HCT116 (cell line): ENCODE data around the gene PAIP1. TPM values are rescaled to one million over a fixed set of nuclear protein-coding genes. Genes with fewer than 3 reads are reported as not detected.

Experiments
- ATAC-seq: fragments of 200-7000 bp; cut with Tn5 transposase; 2 replicates; pipeline ENCODE4 v1.9.1; 2020; ENCODE audit warnings: mild to moderate bottlenecking, moderate library complexity
- BruUV-seq: library from RNA; stranded (reverse); fragments of 400-500 nt; replicated peaks from 2 replicates; lab custom pipeline; 2021; lab: Mats Ljungman, UMichigan
- CTCF ChIA-PET: fragments of 300-600 bp; sonication (Branson Sonifier 250); formaldehyde crosslinking; loops from one replicate; lab custom pipeline; 2021; ENCODE audit warnings: antibody characterized with exemption; lab: Charles Lee
- POLR2A ChIA-PET: fragments of 300-600, 350-600 bp; sonication (Branson Sonifier 250); formaldehyde crosslinking; loops from one replicate; lab custom pipeline; 2021; ENCODE audit warnings: antibody characterized with exemption; lab: Charles Lee
- RAD21 ChIA-PET, 2 experiments: fragments of 300-600 bp; sonication (Branson Sonifier 250); formaldehyde crosslinking; loops; one replicate each; lab custom pipeline; 2023; ENCODE audit warnings: low total read pairs in 2 of 2; ENCODE audit not compliant: uncharacterized antibody in 2 of 2, unreplicated experiment in 2 of 2, low non-redundant PET in 1 of 2; lab: Charles Lee
- DNase-seq: peaks from one replicate; pipeline ENCODE4 v3.0.0-alpha.2; 2010; ENCODE audit warnings: low read depth, low spot score
- H2AFZ ChIP-seq: fragments of 200-600 bp; shearing (Covaris generic), sonication (generic); 2 replicates; pipeline ENCODE4 v1.6.1; 2017; ENCODE audit warnings: low read depth, mixed run types, mixed read lengths, antibody characterized with exemption, low read length; ENCODE audit not compliant: poor library complexity, severe bottlenecking
- H3K27ac ChIP-seq: 2 replicates; pipeline ENCODE4 v1.5.1; 2012; ENCODE audit warnings: low read depth, low read length
- H3K27me3 ChIP-seq: fragments of 200-600 bp; sonication (generic); 2 replicates; pipeline ENCODE4 v1.6.1; 2016; ENCODE audit warnings: mixed run types, low read length, mixed read lengths; ENCODE audit not compliant: insufficient read depth
- H3K36me3 ChIP-seq, 2 experiments: fragments of 200-500 bp in 1 of 2; fragments of 200-600 bp in 1 of 2; sonication (Bioruptor generic) in 1 of 2; sonication (generic) in 1 of 2; 2 replicates each; pipeline versions ENCODE4 v1.5.1 to v1.6.1; 2014 to 2016; ENCODE audit warnings: low read length in 2 of 2, inconsistent platforms in 1 of 2, mixed read lengths in 1 of 2, mixed run types in 1 of 2; ENCODE audit not compliant: insufficient read depth in 2 of 2, control insufficient read depth in 1 of 2
- H3K4me1 ChIP-seq, 2 experiments: fragments of 200-600 bp in 1 of 2; sonication (generic) in 1 of 2; 2 replicates each; pipeline versions ENCODE4 v1.5.1 to v1.6.1; 2012 to 2017; ENCODE audit warnings: low read length in 2 of 2, inconsistent platforms in 1 of 2, mild to moderate bottlenecking in 1 of 2, mixed read lengths in 1 of 2, mixed run types in 1 of 2, moderate library complexity in 1 of 2; ENCODE audit not compliant: insufficient read depth in 2 of 2, control insufficient read depth in 1 of 2
- H3K4me2 ChIP-seq: fragments of 200-600 bp; sonication (generic); 2 replicates; pipeline ENCODE4 v1.6.1; 2017; ENCODE audit warnings: mixed run types, low read length, mixed read lengths
- H3K4me3 ChIP-seq, 2 experiments: fragments of 200-600 bp in 1 of 2; sonication (generic) in 1 of 2; replicated peaks in 1 of 2; 2 replicates each; pipeline ENCODE4 v1.5.1; 2011 to 2016; ENCODE audit warnings: low read length in 2 of 2, control low read depth in 1 of 2, low read depth in 1 of 2, mild to moderate bottlenecking in 1 of 2, mixed read lengths in 1 of 2, mixed run types in 1 of 2
- H3K79me2 ChIP-seq: fragments of 200-600 bp; sonication (generic); 2 replicates; pipeline ENCODE4 v1.6.1; 2017; ENCODE audit warnings: mild to moderate bottlenecking, mixed run types, low read length, moderate library complexity, mixed read lengths; ENCODE audit not compliant: insufficient read depth
- H3K9ac ChIP-seq: fragments of 200-600 bp; sonication (generic); 2 replicates; pipeline ENCODE4 v1.6.1; 2016; ENCODE audit warnings: low read length, mixed read lengths
- H3K9me2 ChIP-seq: fragments of 200-600 bp; sonication (generic), shearing (Covaris generic); 2 replicates; pipeline ENCODE4 v1.6.1; 2017; ENCODE audit warnings: mixed run types, mild to moderate bottlenecking, moderate library complexity; ENCODE audit not compliant: insufficient read depth
- H3K9me3 ChIP-seq, 2 experiments: fragments of 200-500 bp in 1 of 2; fragments of 200-600 bp in 1 of 2; sonication (Bioruptor generic) in 1 of 2; sonication (generic) in 1 of 2; 2 replicates each; pipeline ENCODE4 v1.6.1; 2014 to 2017; ENCODE audit warnings: low read length in 2 of 2, mixed read lengths in 2 of 2, inconsistent platforms in 1 of 2, low read depth in 1 of 2, mild to moderate bottlenecking in 1 of 2, mixed run types in 1 of 2, moderate library complexity in 1 of 2; ENCODE audit not compliant: control insufficient read depth in 1 of 2, insufficient read depth in 1 of 2
- H4K20me1 ChIP-seq: fragments of 200-600 bp; sonication (generic), shearing (Covaris generic); 2 replicates; pipeline ENCODE4 v1.6.1; 2017; ENCODE audit warnings: mixed run types, mild to moderate bottlenecking, moderate library complexity; ENCODE audit not compliant: insufficient read depth
- CEBPB ChIP-seq: IDR thresholded peaks from 2 replicates; pipeline ENCODE4 v1.6.1; 2012; ENCODE audit warnings: low read depth
- ELF1 ChIP-seq: IDR thresholded peaks from 2 replicates; pipeline ENCODE4 v1.6.1; 2012; ENCODE audit warnings: low read depth, borderline replicate concordance
- EZH2 ChIP-seq: fragments of 200-600 bp; sonication (generic); IDR thresholded peaks from 2 replicates; pipeline ENCODE4 v1.6.1; 2017; ENCODE audit warnings: antibody characterized with exemption, mixed run types
- EZH2phosphoT487 ChIP-seq: fragments of 200-600 bp; IDR thresholded peaks from 2 replicates; pipeline ENCODE4 v1.6.1; 2018; ENCODE audit warnings: antibody characterized with exemption, borderline replicate concordance
- FOSL1 ChIP-seq: IDR thresholded peaks from 2 replicates; pipeline ENCODE4 v1.6.1; 2012; ENCODE audit warnings: low read depth
- POLR2A ChIP-seq: IDR thresholded peaks from 2 replicates; pipeline ENCODE4 v1.7.0; 2011; ENCODE audit warnings: borderline replicate concordance; ENCODE audit not compliant: insufficient read depth, insufficient read length; ENCODE audit errors: extremely low read depth
- SIN3A ChIP-seq: IDR thresholded peaks from 2 replicates; pipeline ENCODE4 v1.6.1; 2012; ENCODE audit warnings: low read depth
- SRF ChIP-seq: IDR thresholded peaks from 2 replicates; pipeline ENCODE4 v1.6.1; 2012; ENCODE audit warnings: low read depth
- TCF7L2 ChIP-seq: IDR thresholded peaks from 2 replicates; pipeline ENCODE4 v1.7.0; 2011; ENCODE audit warnings: borderline replicate concordance, inconsistent platforms; ENCODE audit not compliant: insufficient read depth, insufficient read length; ENCODE audit errors: extremely low read depth
- ZFX ChIP-seq: fragments of 450-650 bp; IDR thresholded peaks from 2 replicates; pipeline ENCODE4 v1.6.1; 2017
- ZNF274 ChIP-seq: fragments of 200-500 bp; sonication (Bioruptor generic); IDR thresholded peaks from 2 replicates; pipeline ENCODE4 v1.6.1; 2014; ENCODE audit warnings: mild to moderate bottlenecking, low read depth, low read length, inconsistent platforms
- intact Hi-C: fragments of 100-400 bp; cut with micrococcal nuclease; formaldehyde crosslinking; loops from 2 replicates; pipeline ENCODE4 v1.10.0; 2022
- total RNA-seq: library from RNA; stranded (reverse); gene quantifications from one replicate; pipeline ENCODE4 v1.2.1, GENCODE V29; 2021; ENCODE audit not compliant: unreplicated experiment
- TF ChIP-seq, protein P1 (sequence below): IDR thresholded peaks from 2 replicates; pipeline ENCODE4 v1.6.1; 2012
- TF ChIP-seq, protein P2 (sequence below): IDR thresholded peaks from 2 replicates; pipeline ENCODE4 v1.6.1; 2012; ENCODE audit warnings: low read depth
- TF ChIP-seq, protein P3 (sequence below): IDR thresholded peaks from 2 replicates; pipeline ENCODE4 v1.6.1; 2012

Gene PAIP1
- total RNA-seq, 1 experiment from 2014 or later: 83.8 TPM

DNA sequence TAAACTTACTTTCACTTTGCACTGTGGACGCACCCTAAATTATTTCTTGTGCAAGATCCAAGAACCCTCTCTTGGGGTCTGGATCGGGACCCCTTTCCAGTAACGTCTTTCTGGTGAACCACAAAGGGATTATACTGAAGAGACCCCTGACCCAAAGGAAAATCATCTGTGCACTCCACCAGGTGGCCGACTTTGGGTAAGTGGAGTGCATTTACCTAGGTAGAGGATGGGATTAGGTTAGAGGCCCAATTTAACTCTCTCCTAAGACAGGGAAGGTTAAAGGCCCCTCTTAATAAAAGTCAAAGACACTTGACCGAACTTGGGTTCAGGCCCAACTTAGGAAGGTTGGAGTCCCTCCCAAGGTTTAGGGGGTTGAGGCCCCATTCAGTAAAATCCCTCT lies 8.2 kb upstream of the PAIP1 start (continued):
- TF ChIP-seq EZH2: no peak
- TF ChIP-seq, all 23 proteins: peak for 0

DNA sequence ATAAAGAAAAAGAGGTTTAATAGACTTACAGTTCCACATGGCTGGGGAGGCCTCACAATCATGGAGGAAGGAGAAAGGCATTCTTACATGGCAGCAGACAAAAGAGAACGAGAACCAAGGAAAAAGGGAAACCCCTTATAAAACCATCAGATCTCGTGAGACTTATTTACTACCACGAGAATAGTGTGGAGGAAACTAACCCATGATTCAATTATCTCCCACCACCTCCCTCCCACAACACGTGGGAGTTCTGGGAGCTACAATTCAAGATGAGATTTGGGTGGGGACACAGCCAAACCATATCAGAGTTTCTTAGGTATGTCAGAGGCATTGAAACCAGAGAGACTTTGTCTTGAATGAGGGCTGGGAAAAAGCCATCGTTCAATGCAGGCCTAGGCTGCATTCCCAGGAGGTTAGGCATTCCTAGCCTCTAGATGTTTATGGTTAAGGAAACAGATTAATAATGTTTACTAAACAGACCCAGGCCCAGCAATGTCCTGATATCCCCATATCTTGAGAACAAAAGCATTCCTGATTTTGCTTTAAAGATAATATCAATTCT lies 7.5 kb upstream of the PAIP1 start:
- no peak overlapping the region for H3K27ac ChIP-seq
- intact Hi-C loops: no loop called here
- no peaks in the 10 kb centered on the region for H3K9me2 ChIP-seq
- H3K4me3 ChIP-seq: no peak overlapping the region
- POLR2A ChIA-PET: no interaction called here
- no peaks in the 10 kb centered on the region for H3K36me3 ChIP-seq
- no peaks in the 10 kb centered on the region for H3K27me3 ChIP-seq
- no peaks in the 10 kb centered on the region for H3K79me2 ChIP-seq
- CTCF ChIA-PET: no interaction called here
- RAD21 ChIA-PET: no interaction called here
- H3K9me3 ChIP-seq: no peaks in the 10 kb centered on the region
- H3K4me2 ChIP-seq: no peak overlapping the region
- 0 out of 4 replicates have a peak, but pooled peaks cover 0 to 2% of the 10 kb centered on the region in 2 experiments for H3K4me1 ChIP-seq
- TF ChIP-seq ZFX: no peak
- no peak for TF ChIP-seq ELF1
- TF ChIP-seq SIN3A: no peak
- TF ChIP-seq SRF: no peak
- no peak for TF ChIP-seq EZH2
- TF ChIP-seq POLR2A: no peak
- TF ChIP-seq ZNF274: no peak
- TF ChIP-seq, protein P1, sequence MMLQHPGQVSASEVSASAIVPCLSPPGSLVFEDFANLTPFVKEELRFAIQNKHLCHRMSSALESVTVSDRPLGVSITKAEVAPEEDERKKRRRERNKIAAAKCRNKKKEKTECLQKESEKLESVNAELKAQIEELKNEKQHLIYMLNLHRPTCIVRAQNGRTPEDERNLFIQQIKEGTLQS: no peak
- TF ChIP-seq CEBPB: no peak
- TF ChIP-seq, protein P2, sequence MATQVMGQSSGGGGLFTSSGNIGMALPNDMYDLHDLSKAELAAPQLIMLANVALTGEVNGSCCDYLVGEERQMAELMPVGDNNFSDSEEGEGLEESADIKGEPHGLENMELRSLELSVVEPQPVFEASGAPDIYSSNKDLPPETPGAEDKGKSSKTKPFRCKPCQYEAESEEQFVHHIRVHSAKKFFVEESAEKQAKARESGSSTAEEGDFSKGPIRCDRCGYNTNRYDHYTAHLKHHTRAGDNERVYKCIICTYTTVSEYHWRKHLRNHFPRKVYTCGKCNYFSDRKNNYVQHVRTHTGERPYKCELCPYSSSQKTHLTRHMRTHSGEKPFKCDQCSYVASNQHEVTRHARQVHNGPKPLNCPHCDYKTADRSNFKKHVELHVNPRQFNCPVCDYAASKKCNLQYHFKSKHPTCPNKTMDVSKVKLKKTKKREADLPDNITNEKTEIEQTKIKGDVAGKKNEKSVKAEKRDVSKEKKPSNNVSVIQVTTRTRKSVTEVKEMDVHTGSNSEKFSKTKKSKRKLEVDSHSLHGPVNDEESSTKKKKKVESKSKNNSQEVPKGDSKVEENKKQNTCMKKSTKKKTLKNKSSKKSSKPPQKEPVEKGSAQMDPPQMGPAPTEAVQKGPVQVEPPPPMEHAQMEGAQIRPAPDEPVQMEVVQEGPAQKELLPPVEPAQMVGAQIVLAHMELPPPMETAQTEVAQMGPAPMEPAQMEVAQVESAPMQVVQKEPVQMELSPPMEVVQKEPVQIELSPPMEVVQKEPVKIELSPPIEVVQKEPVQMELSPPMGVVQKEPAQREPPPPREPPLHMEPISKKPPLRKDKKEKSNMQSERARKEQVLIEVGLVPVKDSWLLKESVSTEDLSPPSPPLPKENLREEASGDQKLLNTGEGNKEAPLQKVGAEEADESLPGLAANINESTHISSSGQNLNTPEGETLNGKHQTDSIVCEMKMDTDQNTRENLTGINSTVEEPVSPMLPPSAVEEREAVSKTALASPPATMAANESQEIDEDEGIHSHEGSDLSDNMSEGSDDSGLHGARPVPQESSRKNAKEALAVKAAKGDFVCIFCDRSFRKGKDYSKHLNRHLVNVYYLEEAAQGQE: no peak
- no peak for TF ChIP-seq TCF7L2
- TF ChIP-seq EZH2phosphoT487: no peak
- TF ChIP-seq, protein P3, sequence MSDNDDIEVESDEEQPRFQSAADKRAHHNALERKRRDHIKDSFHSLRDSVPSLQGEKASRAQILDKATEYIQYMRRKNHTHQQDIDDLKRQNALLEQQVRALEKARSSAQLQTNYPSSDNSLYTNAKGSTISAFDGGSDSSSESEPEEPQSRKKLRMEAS: no peak
- TF ChIP-seq FOSL1: no peak
- BruUV-seq: no TSS peak
- H2AFZ ChIP-seq: no peak overlapping the region
- no peak overlapping the region for H3K9ac ChIP-seq
- ATAC-seq (no peak), DNase-seq (no peak)
- no peaks in the 10 kb centered on the region for H4K20me1 ChIP-seq
